Gastrocnemius medialis (tissue), 4 donors: ENCODE data around the gene AKAP13. TPM values are rescaled to one million over a fixed set of nuclear protein-coding genes. Genes with fewer than 3 reads are reported as not detected.
"Not testable (repeated sequence)": the region's sequence is repeated elsewhere in the genome, so short reads cannot be mapped to it uniquely, and the experiment has no call there.

ENCODE experiments used
- ATAC-seq, 2 donors: fragments of 150-250 bp; one replicate each; pipeline ENCODE4 v1.9.1; 2016
- DNase-seq, 2 donors: peaks; one replicate each; pipeline ENCODE4 v3.0.0-alpha.2; 2019
- H3K27ac ChIP-seq, 4 donors: fragments of 200-600 bp; sonication (generic); 1 replicate in 1 of 4; 2 replicates in 3 of 4; pipeline ENCODE4 v1.5.1; 2016 to 2018; ENCODE audit warnings: mild to moderate bottlenecking in 2 of 4, moderate library complexity in 1 of 4
- H3K27me3 ChIP-seq, 3 donors: fragments of 200-600 bp; sonication (generic) in 2 of 3; 1 replicate in 1 of 3; 2 replicates in 2 of 3; pipeline versions ENCODE4 v1.5.1 to v1.6.0; 2016 to 2019; ENCODE audit warnings: mild to moderate bottlenecking in 1 of 3, moderate library complexity in 1 of 3
- H3K36me3 ChIP-seq, 2 donors: fragments of 200-600 bp; sonication (generic) in 1 of 2; one replicate each; pipeline ENCODE4 v1.5.1; 2017 to 2018
- H3K4me1 ChIP-seq, 2 donors: fragments of 200-600 bp; sonication (generic) in 1 of 2; one replicate each; pipeline ENCODE4 v1.5.1; 2016 to 2017; ENCODE audit warnings: mild to moderate bottlenecking in 2 of 2
- H3K4me3 ChIP-seq, 4 donors: fragments of 200-600 bp; sonication (generic) in 3 of 4; 1 replicate in 1 of 4; 2 replicates in 3 of 4; pipeline ENCODE4 v1.5.1; 2016 to 2019; ENCODE audit warnings: mild to moderate bottlenecking in 2 of 4
- H3K9me3 ChIP-seq, 3 donors: fragments of 200-600 bp; sonication (generic) in 2 of 3; 1 replicate in 1 of 3; 2 replicates in 2 of 3; pipeline ENCODE4 v1.5.1; 2016 to 2019
- POLR2A ChIP-seq, 2 donors: fragments of 450-650 bp; IDR thresholded peaks; one replicate each; pipeline ENCODE4 v1.6.1; 2017; ENCODE audit warnings: antibody characterized with exemption in 2 of 2, mild to moderate bottlenecking in 2 of 2, moderate library complexity in 2 of 2
- in situ Hi-C, 4 donors: fragments of 200-750 bp; cut with MboI; loops; one replicate each; pipeline versions ENCODE4 v1.15.0 to v1.8.0; 2017; ENCODE audit warnings: low sequenced_read_pairs in 4 of 4
- intact Hi-C: fragments of 100-400 bp; cut with DNase I; formaldehyde crosslinking; loops from one replicate; pipeline ENCODE4 v1.15.1; 2023; ENCODE audit warnings: low total_unique reads
- total RNA-seq, 4 donors: library from RNA; depleted of rRNA; stranded (reverse); fragments of >200 nt; gene quantifications; one replicate each; pipeline versions ENCODE4 v1.1.0 to v1.2.3, GENCODE V29; 2016
- TF ChIP-seq, protein P1 (sequence below), 5 experiments: fragments of 450-650 bp in 3 of 5; fragments of 200-600 bp in 2 of 5; sonication (generic) in 2 of 5; IDR thresholded peaks in 4 of 5; conservative IDR thresholded peaks in 1 of 5; 1 replicate in 4 of 5; 2 replicates in 1 of 5; pipeline ENCODE4 v1.5.1; 2016 to 2019; ENCODE audit warnings: antibody characterized with exemption in 5 of 5, mild to moderate bottlenecking in 3 of 5, moderate library complexity in 3 of 5

AKAP13 gene
- total RNA-seq, 4 donors from 2014 or later = 127 to 481 (median 172) TPM

DNA sequence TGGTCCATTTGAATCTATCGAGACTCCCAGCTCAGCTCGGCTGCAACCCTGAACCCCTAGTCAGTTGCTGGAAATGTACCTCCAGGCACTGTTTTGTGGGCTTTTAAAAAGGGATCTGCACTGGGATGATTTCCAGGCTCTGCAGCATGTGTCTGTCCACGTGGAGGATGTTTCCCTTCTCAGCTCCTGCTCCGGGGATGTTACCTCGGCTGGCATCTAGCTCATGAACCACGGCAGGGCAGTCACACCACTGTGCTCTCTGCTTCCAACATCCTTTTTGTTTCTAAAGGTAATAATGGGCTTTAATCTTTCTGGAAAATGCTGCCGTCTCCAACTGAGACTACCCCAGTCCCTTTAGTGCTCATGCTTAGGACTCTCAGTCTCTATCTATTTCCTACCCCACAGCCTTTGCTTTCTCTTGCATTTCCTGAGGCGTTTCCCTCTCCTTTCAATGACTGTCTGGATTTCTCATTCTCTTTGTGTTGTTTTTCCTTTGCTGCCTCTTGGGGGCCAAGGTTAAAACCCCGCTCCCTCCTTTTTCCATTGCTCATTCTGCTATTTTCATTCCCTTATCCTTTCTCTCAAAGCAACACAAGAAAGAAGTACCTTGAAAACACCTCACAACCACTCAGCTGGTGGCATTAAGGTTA lies 42.9 kb upstream of the AKAP13 start:
- H3K4me3 ChIP-seq = no peak overlapping the region
- H3K4me1 ChIP-seq = peaks cover 8 to 12% of the 10 kb centered on the region in 2 donors
- H3K9me3 ChIP-seq = no peaks in the 10 kb centered on the region
- in situ Hi-C loops = no loop called here
- H3K36me3 ChIP-seq = no peaks in the 10 kb centered on the region
- ATAC-seq (no peak), DNase-seq (no peak)
- intact Hi-C loops = loop anchor here (10.0 kb wide), 1 partner anchor 387 kb away; no protein-coding TSS in a partner anchor
- no peaks in the 10 kb centered on the region for H3K27me3 ChIP-seq
- TF ChIP-seq POLR2A (IDR thresholded peaks at IDR 0.05) = no peak
- TF ChIP-seq, protein P1, sequence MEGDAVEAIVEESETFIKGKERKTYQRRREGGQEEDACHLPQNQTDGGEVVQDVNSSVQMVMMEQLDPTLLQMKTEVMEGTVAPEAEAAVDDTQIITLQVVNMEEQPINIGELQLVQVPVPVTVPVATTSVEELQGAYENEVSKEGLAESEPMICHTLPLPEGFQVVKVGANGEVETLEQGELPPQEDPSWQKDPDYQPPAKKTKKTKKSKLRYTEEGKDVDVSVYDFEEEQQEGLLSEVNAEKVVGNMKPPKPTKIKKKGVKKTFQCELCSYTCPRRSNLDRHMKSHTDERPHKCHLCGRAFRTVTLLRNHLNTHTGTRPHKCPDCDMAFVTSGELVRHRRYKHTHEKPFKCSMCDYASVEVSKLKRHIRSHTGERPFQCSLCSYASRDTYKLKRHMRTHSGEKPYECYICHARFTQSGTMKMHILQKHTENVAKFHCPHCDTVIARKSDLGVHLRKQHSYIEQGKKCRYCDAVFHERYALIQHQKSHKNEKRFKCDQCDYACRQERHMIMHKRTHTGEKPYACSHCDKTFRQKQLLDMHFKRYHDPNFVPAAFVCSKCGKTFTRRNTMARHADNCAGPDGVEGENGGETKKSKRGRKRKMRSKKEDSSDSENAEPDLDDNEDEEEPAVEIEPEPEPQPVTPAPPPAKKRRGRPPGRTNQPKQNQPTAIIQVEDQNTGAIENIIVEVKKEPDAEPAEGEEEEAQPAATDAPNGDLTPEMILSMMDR (IDR thresholded peaks at IDR 0.05 in 4 of 5, conservative IDR thresholded peaks at IDR 0.05 in 1 of 5) = no peak
- H3K27ac ChIP-seq = peak overlapping the region in 1 of 4 donors; percentile 18

DNA sequence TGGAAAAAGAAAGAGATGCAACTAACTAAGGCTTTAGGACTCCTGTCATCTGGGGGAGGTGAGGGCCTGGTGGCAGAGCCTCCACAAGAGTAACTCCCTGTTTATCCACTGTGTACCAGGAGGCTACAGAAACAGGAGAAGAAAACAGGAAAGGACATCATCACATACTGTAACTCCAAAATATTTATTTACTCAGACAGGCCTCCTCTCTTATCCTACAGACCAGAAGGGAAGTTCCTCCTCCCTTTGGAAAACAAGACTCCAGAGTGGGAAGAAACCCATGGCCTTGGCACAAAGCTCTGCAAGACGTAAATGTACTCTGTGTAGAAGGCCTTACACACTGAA lies 40.1 kb upstream of the AKAP13 start:
- no peak for TF ChIP-seq POLR2A (IDR thresholded peaks at IDR 0.05)
- TF ChIP-seq, protein P1 (IDR thresholded peaks at IDR 0.05 in 4 of 5, conservative IDR thresholded peaks at IDR 0.05 in 1 of 5) = no peak
- H3K4me1 ChIP-seq = peaks cover 8 to 12% of the 10 kb centered on the region in 2 donors
- ATAC-seq (no peak), DNase-seq (no peak)
- no peaks in the 10 kb centered on the region for H3K27me3 ChIP-seq
- H3K36me3 ChIP-seq = no peaks in the 10 kb centered on the region
- in situ Hi-C loops (no loop called here), intact Hi-C loops (no loop called here)
- no peak overlapping the region for H3K27ac ChIP-seq
- no peak overlapping the region for H3K4me3 ChIP-seq
- no peaks in the 10 kb centered on the region for H3K9me3 ChIP-seq

DNA sequence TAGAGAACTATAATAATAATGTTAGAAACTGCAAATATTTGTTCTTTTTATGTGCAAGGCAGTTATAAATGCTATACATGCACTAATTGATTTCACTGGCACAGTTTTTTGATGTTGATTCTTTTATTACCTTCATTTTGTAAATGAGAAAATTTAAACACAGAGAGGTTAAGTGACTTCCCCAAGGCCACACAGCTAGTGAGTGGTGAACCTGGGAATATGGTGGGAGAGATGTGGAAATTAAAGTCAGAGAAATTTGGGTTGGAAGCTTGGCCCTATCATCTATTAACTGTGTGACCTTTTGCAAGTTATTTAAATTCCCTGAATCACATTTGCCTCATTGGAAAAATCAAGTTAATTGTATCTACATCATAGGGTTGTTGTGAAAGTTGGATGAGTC lies 39.6 kb upstream of the AKAP13 start:
- H3K9me3 ChIP-seq = no peaks in the 10 kb centered on the region

DNA sequence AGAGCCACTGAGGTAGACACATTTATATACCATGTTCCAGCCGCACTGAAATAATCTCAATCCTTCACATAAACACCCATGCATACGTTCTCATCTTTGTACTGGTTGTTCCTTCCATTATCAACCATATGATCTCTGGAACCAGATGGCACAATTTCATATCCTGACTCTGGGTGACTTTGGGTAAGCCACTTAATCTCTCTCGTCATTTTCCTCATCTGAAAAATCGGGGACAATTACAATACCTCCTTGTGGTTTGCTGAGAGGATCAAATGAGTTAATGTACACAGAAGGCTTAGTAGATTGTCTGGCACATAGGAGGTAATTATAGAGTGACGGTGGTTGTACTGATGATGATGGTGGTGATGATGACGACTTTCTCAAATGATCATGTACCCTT lies 38.2 kb upstream of the AKAP13 start:
- H3K4me1 ChIP-seq, H3K4me3 ChIP-seq, H3K27ac ChIP-seq, in situ Hi-C loops, DNase-seq, intact Hi-C loops, ATAC-seq, H3K27me3 ChIP-seq, H3K9me3 ChIP-seq, H3K36me3 ChIP-seq: not testable (repeated sequence)

More for the DNA sequence above, 39.6 kb upstream of the AKAP13 start:
- no peak overlapping the region for H3K27ac ChIP-seq
- no peak for DNase-seq
- in situ Hi-C loops (no loop called here), intact Hi-C loops (no loop called here)
- H3K4me1 ChIP-seq = peaks cover 8 to 12% of the 10 kb centered on the region in 2 donors
- H3K27me3 ChIP-seq = no peaks in the 10 kb centered on the region
- no peak for ATAC-seq
- TF ChIP-seq, protein P1 (IDR thresholded peaks at IDR 0.05 in 4 of 5, conservative IDR thresholded peaks at IDR 0.05 in 1 of 5) = no peak
- TF ChIP-seq POLR2A (IDR thresholded peaks at IDR 0.05) = no peak
- no peak overlapping the region for H3K4me3 ChIP-seq
- H3K36me3 ChIP-seq = no peaks in the 10 kb centered on the region

DNA sequence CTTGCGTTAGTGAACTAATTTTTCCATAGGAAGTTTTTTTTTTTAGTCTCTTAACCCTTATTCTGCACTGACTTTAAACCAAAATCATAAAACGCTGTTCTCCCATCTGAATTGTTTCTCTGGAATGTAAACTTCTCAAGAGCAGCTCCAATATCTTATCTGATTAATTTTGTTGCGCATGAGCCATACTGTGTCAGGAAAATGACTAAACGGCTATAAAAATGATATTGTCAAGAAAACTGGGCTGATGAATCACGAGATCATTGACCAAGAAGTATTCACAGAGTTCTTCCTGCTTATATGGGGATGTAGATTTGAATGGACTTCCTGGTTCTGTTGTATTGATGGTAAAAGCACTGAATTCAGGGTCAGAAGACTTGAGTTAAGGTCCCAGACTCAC lies 37.0 kb upstream of the AKAP13 start:
- H3K36me3 ChIP-seq, ATAC-seq, intact Hi-C loops, H3K27ac ChIP-seq, H3K9me3 ChIP-seq, H3K4me1 ChIP-seq, H3K27me3 ChIP-seq, DNase-seq, H3K4me3 ChIP-seq, in situ Hi-C loops: not testable (repeated sequence)

DNA sequence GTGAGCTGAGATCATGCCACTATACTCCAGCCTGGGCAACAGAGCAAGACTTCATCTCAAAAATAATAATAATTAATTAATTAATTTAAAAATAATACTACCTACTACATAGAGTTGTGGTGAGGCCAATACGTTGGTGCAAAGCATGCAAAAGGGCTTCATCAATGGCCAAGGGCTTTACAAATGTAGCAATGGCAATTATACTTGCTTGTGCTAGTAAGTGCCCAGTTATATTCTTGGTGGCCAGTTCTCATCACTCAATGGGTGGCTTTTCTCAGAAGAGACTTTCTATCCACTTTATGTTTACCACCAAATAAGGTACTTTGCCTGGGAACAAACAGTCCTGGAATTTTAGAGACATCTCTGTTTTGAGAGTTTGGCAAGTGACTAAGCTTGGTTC lies 36.2 kb upstream of the AKAP13 start:
- H3K4me1 ChIP-seq, H3K27ac ChIP-seq, H3K27me3 ChIP-seq, in situ Hi-C loops, H3K4me3 ChIP-seq, H3K9me3 ChIP-seq, H3K36me3 ChIP-seq, DNase-seq, intact Hi-C loops: not testable (repeated sequence)
- peak in 1 of 2 donors; percentile 3 for ATAC-seq

DNA sequence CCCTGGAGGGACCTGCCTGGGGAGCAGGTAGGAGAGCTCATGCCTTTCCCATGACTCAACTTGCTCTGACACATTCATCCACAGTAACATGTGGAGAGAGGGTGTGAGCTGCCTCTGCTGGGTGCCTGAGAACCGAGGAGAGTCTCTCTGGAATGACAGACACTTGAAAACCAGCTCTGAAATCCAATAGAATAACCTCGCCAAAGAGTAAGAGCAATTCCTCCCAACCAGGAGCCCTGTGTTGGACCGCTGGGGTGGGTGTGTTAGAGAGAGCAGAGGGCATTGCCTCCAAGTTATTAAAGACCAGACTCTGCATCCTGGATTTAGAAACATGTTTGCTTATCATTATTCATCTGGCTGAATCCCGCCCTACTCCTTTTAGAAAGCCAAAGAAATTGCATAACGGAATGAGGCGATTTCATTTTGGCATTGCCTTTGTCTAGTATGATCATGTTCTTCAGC lies 35.7 kb upstream of the AKAP13 start:
- ATAC-seq = peak; percentile 53 to 80
- H3K4me1 ChIP-seq, H3K27ac ChIP-seq, intact Hi-C loops, H3K9me3 ChIP-seq, H3K36me3 ChIP-seq, H3K27me3 ChIP-seq, in situ Hi-C loops, H3K4me3 ChIP-seq: not testable (repeated sequence)
- peak in 1 of 2 donors; percentile 33 for DNase-seq

DNA sequence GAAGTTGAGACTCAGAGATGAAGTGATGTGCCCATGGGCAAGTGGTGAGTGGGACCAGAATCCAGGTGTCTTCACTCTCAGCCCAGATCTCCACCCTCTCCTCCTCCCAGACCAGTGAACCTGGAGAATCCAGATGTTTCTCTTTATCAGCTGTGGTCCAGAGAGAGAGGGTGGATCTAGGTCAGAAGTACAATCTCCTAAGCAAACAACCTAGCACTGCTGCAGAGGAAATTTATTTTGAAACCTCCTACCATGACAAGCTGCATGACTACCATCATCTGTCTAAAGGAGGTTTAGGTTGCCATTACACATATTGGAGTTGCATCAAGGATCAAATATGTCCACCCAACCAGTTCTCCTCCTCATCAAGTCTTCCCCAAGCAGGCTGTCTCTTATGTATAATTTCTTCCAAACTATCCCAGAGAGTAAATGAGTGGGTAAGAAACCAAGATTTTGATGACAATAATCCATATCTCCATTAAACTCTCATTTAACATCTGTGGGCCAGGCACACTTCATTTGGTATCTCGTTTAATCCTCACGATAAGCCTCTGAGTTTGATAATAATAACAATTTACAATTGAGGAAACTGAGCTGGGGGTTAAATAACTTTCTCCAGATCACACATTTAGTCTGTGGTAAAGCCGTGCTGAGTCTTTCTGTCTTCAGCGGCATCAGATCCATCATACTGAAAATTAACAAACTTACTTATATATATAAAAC lies 35.0 kb upstream of the AKAP13 start:
- H3K9me3 ChIP-seq, DNase-seq, intact Hi-C loops, H3K27me3 ChIP-seq, H3K4me3 ChIP-seq, H3K27ac ChIP-seq, in situ Hi-C loops, H3K36me3 ChIP-seq, H3K4me1 ChIP-seq: not testable (repeated sequence)
- ATAC-seq = peak in 1 of 2 donors; percentile 48
